ENCODE data around the gene SDK1. TPM values are rescaled to one million over a fixed set of nuclear protein-coding genes. Genes with fewer than 3 reads are reported as not detected.

SDK1 gene
- total RNA-seq, 2 donors from 2014 or later: 1.3 to 2.6 TPM

DNA sequence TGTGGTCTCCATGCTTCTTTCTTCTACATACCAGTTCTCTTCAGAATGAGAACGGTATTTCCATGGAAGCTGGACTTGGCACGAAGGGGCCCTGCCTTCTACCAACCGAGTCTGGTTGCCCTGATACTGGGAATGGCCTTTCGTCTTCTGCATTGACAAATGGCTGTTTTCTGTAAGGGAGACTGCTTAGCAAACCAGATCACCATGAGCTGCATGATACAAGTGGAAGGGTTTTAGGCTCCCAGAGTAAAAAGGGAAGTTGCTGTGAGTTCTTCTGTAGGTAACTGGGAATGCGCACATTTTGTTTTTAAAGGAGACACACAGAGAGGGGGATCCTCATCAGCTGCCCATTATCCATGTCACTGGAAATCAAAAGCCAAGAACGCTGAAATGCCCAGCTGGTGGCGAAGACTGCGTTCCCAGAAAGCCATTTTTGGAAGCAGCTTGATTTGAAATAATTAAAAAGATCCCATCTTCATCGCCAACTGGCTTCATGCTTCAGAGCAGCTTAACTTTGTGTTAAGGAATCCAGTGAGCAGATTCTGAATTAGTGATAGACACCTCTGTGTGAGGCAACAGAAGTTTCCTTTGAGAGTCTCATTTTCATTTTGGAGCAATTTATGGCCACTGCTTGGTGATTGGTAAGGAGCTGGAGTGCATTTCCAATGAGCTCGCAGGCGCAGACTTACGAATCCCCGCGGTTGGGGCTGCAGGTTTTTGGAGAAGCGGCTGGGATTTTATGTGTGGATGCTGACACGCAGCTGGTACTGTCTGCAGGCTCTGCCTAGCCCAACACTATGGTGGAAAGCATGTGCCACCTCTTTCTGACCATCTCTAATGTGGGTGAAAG is 708.4 kb downstream of the SDK1 start:
- no peak overlapping the region for H3K27ac ChIP-seq
- H3K36me3 ChIP-seq: no peaks in the 10 kb centered on the region
- no peak overlapping the region for H3K4me3 ChIP-seq
- H3K9ac ChIP-seq (ENCODE audit: low read depth in 2 of 2, low read length in 2 of 2): no peak overlapping the region
- TF ChIP-seq, protein P1, sequence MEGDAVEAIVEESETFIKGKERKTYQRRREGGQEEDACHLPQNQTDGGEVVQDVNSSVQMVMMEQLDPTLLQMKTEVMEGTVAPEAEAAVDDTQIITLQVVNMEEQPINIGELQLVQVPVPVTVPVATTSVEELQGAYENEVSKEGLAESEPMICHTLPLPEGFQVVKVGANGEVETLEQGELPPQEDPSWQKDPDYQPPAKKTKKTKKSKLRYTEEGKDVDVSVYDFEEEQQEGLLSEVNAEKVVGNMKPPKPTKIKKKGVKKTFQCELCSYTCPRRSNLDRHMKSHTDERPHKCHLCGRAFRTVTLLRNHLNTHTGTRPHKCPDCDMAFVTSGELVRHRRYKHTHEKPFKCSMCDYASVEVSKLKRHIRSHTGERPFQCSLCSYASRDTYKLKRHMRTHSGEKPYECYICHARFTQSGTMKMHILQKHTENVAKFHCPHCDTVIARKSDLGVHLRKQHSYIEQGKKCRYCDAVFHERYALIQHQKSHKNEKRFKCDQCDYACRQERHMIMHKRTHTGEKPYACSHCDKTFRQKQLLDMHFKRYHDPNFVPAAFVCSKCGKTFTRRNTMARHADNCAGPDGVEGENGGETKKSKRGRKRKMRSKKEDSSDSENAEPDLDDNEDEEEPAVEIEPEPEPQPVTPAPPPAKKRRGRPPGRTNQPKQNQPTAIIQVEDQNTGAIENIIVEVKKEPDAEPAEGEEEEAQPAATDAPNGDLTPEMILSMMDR (IDR thresholded peaks at IDR 0.05): no peak
- H3K4me1 ChIP-seq: no peaks in the 10 kb centered on the region
- no peaks in the 10 kb centered on the region for H3K9me3 ChIP-seq
- no peaks in the 10 kb centered on the region for H3K27me3 ChIP-seq
- no peak for DNase-seq
- intact Hi-C loops (cut with DNase I): no loop called here

DNA sequence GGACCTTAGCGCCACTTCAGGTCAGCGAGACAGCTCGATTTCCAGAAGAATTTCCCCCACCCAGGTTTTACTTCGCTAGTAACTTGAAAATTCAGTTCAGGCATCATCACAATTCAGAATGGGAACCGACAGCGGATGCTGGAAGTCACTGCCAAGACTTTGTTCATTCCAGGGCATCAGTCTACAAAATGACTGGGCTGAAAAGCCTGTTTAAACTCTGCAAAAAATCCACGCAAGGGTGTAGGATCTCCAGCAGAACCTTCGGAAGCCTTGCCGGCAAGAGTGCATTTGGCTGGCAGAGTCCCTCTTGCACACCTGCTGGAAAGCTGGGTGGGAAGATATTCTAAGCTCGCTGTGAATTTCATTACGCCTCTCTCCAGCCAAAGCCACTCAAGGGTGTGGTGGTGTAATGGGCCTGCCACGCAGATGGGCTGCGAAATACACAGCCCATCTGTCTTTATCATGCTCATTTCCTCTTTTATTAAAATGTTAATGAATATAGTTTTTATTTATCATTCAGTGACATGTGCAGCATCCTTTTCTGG is 709.1 kb downstream of the SDK1 start:
- Histone ChIP-seq H3K27ac (no peak overlapping the region), H3K27me3 (no peaks in the 10 kb centered on the region), H3K9me3 (no peaks in the 10 kb centered on the region), H3K4me3 (no peak overlapping the region), H3K4me1 (no peaks in the 10 kb centered on the region), H3K9ac (ENCODE audit: low read depth in 2 of 2, low read length in 2 of 2) (no peak overlapping the region), H3K36me3 (no peaks in the 10 kb centered on the region)
- no peak for DNase-seq
- intact Hi-C loops (cut with DNase I): no loop called here
- TF ChIP-seq, protein P1 (IDR thresholded peaks at IDR 0.05): no peak

DNA sequence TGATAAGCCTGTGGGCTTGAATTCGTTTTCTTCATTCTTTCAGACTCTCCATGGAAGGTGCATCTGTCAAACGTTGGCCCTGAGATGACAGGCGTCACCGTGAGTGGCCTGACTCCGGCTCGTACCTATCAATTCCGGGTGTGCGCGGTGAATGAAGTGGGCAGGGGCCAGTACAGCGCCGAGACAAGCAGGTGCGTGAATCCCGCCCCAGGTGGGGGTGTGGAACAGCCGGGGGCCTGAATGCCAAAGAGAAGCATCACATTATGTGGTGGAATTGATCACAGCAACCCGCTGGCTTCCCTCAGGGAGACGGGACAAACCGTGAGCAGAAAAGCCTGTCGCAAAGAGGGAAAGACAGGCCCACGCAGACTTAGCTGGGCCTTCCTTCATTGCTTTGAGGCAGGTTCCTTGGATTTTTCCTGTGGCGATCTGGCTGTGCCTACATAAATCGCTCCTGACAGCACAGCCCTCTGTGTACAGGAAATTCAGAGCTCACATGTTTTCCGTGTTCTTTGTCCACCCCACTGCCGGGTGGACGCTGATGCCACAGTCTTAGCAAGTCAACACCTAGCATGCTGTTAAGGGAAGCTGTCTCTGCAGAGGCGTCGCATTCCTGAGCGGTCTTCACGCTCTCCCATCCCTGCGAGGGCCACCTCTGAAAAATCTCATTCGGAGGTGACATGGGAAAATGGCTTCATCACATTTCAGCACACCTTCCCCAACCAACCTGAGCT is 710.0 kb downstream of the SDK1 start:
- H3K4me1 ChIP-seq: no peaks in the 10 kb centered on the region
- H3K36me3 ChIP-seq: no peaks in the 10 kb centered on the region
- no peak overlapping the region for H3K27ac ChIP-seq
- no peak overlapping the region for H3K9ac ChIP-seq (ENCODE audit: low read depth in 2 of 2, low read length in 2 of 2)
- no peak overlapping the region for H3K4me3 ChIP-seq
- DNase-seq: no peak
- H3K27me3 ChIP-seq: no peaks in the 10 kb centered on the region
- H3K9me3 ChIP-seq: no peaks in the 10 kb centered on the region
- intact Hi-C loops (cut with DNase I): no loop called here
- TF ChIP-seq, protein P1 (IDR thresholded peaks at IDR 0.05): no peak

DNA sequence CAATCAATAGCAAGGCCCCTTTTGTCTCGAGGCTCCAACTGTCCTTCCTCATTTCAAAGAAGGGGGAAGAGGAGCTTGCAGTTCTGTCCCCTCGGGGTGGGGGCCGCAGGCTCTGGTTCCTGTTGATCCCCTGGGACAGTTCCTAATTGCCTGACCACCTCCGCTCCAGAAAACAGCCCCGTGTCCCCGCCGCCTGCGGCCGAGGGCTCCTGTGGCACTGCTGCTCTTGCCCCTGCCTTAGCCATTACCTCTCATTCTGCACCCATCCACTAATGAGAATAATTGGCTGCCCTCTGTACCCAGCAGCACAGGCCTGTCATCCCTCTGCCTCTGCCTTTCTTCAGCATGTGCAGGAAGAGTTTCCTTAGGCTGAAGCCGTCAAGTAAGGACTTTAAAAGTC is 712.7 kb downstream of the SDK1 start:
- DNase-seq: no peak
- H3K36me3 ChIP-seq: no peaks in the 10 kb centered on the region
- TF ChIP-seq, protein P1 (IDR thresholded peaks at IDR 0.05): no peak
- no peak overlapping the region for H3K4me3 ChIP-seq
- no peaks in the 10 kb centered on the region for H3K9me3 ChIP-seq
- no peak overlapping the region for H3K27ac ChIP-seq
- H3K4me1 ChIP-seq: no peaks in the 10 kb centered on the region
- no peaks in the 10 kb centered on the region for H3K27me3 ChIP-seq
- H3K9ac ChIP-seq (ENCODE audit: low read depth in 2 of 2, low read length in 2 of 2): no peak overlapping the region
- intact Hi-C loops (cut with DNase I): no loop called here

DNA sequence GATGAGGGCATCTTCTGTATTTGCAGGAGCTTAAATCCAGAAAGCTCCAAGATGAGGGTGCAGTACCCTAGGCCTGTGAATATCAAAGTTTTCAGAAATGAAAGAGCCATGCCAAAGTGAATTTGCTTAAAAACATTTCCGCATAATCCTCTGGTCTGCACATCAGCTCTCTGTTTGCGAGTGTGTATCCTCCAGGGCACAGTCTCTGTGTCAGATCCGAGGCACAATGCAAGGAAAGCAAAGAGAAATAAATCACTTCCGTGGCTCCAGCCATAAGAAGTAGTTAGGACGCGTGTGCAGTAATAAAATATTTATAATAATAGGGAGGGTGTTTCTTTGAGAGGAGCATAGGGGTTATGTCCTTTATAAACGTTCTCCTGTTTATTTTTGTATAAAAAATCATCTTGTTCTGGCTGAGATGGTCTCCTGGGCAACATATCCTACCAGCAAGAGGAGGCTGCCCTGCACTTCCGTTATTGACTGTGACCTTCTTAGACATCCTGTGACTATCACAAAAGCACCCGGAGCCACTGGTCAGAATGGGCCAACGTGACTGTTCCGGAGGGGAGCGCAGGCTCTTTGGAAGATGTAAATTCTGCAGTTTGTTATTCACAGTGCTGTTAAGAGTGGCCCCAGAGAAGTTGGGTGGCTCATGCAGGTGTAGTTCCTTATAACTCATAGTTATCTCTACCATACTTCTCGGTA is 713.4 kb downstream of the SDK1 start:
- no peaks in the 10 kb centered on the region for H3K9me3 ChIP-seq
- H3K27me3 ChIP-seq: no peaks in the 10 kb centered on the region
- intact Hi-C loops (cut with DNase I): no loop called here
- no peak overlapping the region for H3K27ac ChIP-seq
- no peak overlapping the region for H3K4me3 ChIP-seq
- no peak for DNase-seq
- TF ChIP-seq, protein P1 (IDR thresholded peaks at IDR 0.05): no peak
- no peak overlapping the region for H3K9ac ChIP-seq (ENCODE audit: low read depth in 2 of 2, low read length in 2 of 2)
- H3K4me1 ChIP-seq: no peaks in the 10 kb centered on the region
- no peaks in the 10 kb centered on the region for H3K36me3 ChIP-seq

All from colonic mucosa (tissue), 4 donors.